Breast epithelium (tissue), 4 donors: ENCODE measurements around the gene ADGRL3. TPM values are rescaled to one million over a fixed set of nuclear protein-coding genes. Genes with fewer than 3 reads are reported as not detected.
"Not testable (repeated sequence)": the region's sequence is repeated elsewhere in the genome, so short reads cannot be mapped to it uniquely, and the experiment has no call there.

Experiments used
- DNase-seq, 2 donors: peaks; one replicate each; pipeline ENCODE4 v3.0.0-alpha.2; 2019; ENCODE audit warnings: low spot score in 2 of 2
- H3K27ac ChIP-seq, 2 donors: fragments of 200-600 bp; sonication (generic) in 1 of 2; one replicate each; pipeline ENCODE4 v1.5.1; 2016 to 2019; ENCODE audit warnings: mild to moderate bottlenecking in 1 of 2
- H3K27me3 ChIP-seq, 2 donors: fragments of 200-600 bp; sonication (generic) in 1 of 2; one replicate each; pipeline versions ENCODE4 v1.5.1 to v1.6.0; 2017 to 2019; ENCODE audit warnings: control low read depth in 1 of 2, mild to moderate bottlenecking in 1 of 2
- H3K36me3 ChIP-seq: fragments of 200-600 bp; one replicate; pipeline ENCODE4 v1.5.1; 2019
- H3K4me1 ChIP-seq, 2 donors: fragments of 200-600 bp; sonication (generic); one replicate each; pipeline ENCODE4 v1.5.1; 2016 to 2019; ENCODE audit warnings: control low read depth in 1 of 2
- H3K4me3 ChIP-seq, 3 donors: fragments of 200-600 bp; sonication (generic); 1 replicate in 2 of 3; 2 replicates in 1 of 3; pipeline ENCODE4 v1.5.1; 2016 to 2019; ENCODE audit warnings: mild to moderate bottlenecking in 3 of 3, moderate library complexity in 2 of 3
- H3K9me3 ChIP-seq, 2 donors: fragments of 200-600 bp; sonication (generic) in 1 of 2; one replicate each; pipeline ENCODE4 v1.5.1; 2016 to 2019; ENCODE audit warnings: control low read depth in 1 of 2
- CTCF ChIP-seq, 3 donors: fragments of 450-650 bp; IDR thresholded peaks; one replicate each; pipeline ENCODE4 v1.5.1; 2016 to 2017; ENCODE audit warnings: antibody characterized with exemption in 3 of 3, mild to moderate bottlenecking in 3 of 3, moderate library complexity in 3 of 3
- POLR2A ChIP-seq: fragments of 450-650 bp; IDR thresholded peaks from one replicate; pipeline ENCODE4 v1.6.1; 2016; ENCODE audit warnings: antibody characterized with exemption, mild to moderate bottlenecking, moderate library complexity
- POLR2AphosphoS5 ChIP-seq, 3 donors: sonication (generic); formaldehyde crosslinking; IDR thresholded peaks; one replicate each; pipeline ENCODE4 v1.6.1; 2017; ENCODE audit warnings: antibody characterized with exemption in 3 of 3
- intact Hi-C: fragments of 100-400 bp; cut with DNase I; formaldehyde crosslinking; loops from one replicate; pipeline ENCODE4 v1.15.1; 2023; ENCODE audit warnings: low total_unique reads
- total RNA-seq, 3 donors: library from RNA; depleted of rRNA; stranded (reverse); fragments of >200 nt; gene quantifications; one replicate each; pipeline ENCODE4 v1.1.0, GENCODE V29; 2016

ADGRL3 gene
- total RNA-seq, 3 donors from 2014 or later: 4.2 to 8.2 (median 6.6) TPM

- H3K4me3 ChIP-seq: no peak overlapping the region
- no peak for TF ChIP-seq POLR2AphosphoS5 (IDR thresholded peaks at IDR 0.05)
- no peaks in the 10 kb centered on the region for H3K36me3 ChIP-seq
- peaks cover 6 to 8% of the 10 kb centered on the region in 2 donors for H3K9me3 ChIP-seq
- no peak for DNase-seq
- no peak overlapping the region for H3K27ac ChIP-seq
- no peaks in the 10 kb centered on the region for H3K4me1 ChIP-seq
- intact Hi-C loops: no loop called here
- H3K27me3 ChIP-seq: no peaks in the 10 kb centered on the region
Observed at GRCh38 chr4:61760820-61761219, 560.7 kb downstream of the ADGRL3 start.

- Histone ChIP-seq H3K27ac (no peak overlapping the region), H3K36me3 (no peaks in the 10 kb centered on the region), H3K27me3 (no peaks in the 10 kb centered on the region), H3K9me3 (peaks cover 6 to 8% of the 10 kb centered on the region in 2 donors), H3K4me3 (no peak overlapping the region), H3K4me1 (no peaks in the 10 kb centered on the region)
- TF ChIP-seq POLR2A: no peak
- TF ChIP-seq POLR2AphosphoS5 (IDR thresholded peaks at IDR 0.05): no peak
- no peak for TF ChIP-seq CTCF (IDR thresholded peaks at IDR 0.05)
- no peak for DNase-seq
- intact Hi-C loops: no loop called here
Observed at GRCh38 chr4:61762722-61763627, 562.8 kb downstream of the ADGRL3 start.

GRCh38 chr4:61763682-61764081 is 563.6 kb downstream of the ADGRL3 start:
- DNase-seq: no peak
- Histone ChIP-seq H3K36me3 (no peaks in the 10 kb centered on the region), H3K4me1 (no peaks in the 10 kb centered on the region), H3K4me3 (no peak overlapping the region), H3K27ac (no peak overlapping the region), H3K27me3 (no peaks in the 10 kb centered on the region), H3K9me3 (peaks cover 6 to 8% of the 10 kb centered on the region in 2 donors)
- intact Hi-C loops: no loop called here
- no peak for TF ChIP-seq POLR2A
- no peak for TF ChIP-seq CTCF (IDR thresholded peaks at IDR 0.05)
- TF ChIP-seq POLR2AphosphoS5 (IDR thresholded peaks at IDR 0.05): no peak

- H3K9me3 ChIP-seq, H3K27me3 ChIP-seq, DNase-seq, H3K4me1 ChIP-seq, intact Hi-C loops, H3K27ac ChIP-seq, H3K4me3 ChIP-seq, H3K36me3 ChIP-seq: not testable (repeated sequence)
Observed at GRCh38 chr4:61764090-61764489, 564.0 kb downstream of the ADGRL3 start.

- H3K27me3 ChIP-seq, H3K27ac ChIP-seq, H3K9me3 ChIP-seq, H3K4me3 ChIP-seq, DNase-seq, intact Hi-C loops, H3K36me3 ChIP-seq, H3K4me1 ChIP-seq: not testable (repeated sequence)
Observed at GRCh38 chr4:61769444-61770167, 569.5 kb downstream of the ADGRL3 start.

- H3K4me1 ChIP-seq: no peaks in the 10 kb centered on the region
- intact Hi-C loops: no loop called here
- no peaks in the 10 kb centered on the region for H3K27me3 ChIP-seq
- TF ChIP-seq CTCF (IDR thresholded peaks at IDR 0.05): no peak
- no peak for TF ChIP-seq POLR2A
- TF ChIP-seq POLR2AphosphoS5 (IDR thresholded peaks at IDR 0.05): no peak
- no peaks in the 10 kb centered on the region for H3K36me3 ChIP-seq
- no peak overlapping the region for H3K4me3 ChIP-seq
- no peak for DNase-seq
- no peaks in the 10 kb centered on the region for H3K9me3 ChIP-seq
- H3K27ac ChIP-seq: no peak overlapping the region
Observed at GRCh38 chr4:61770456-61770855, 570.3 kb downstream of the ADGRL3 start.
